KBM-7 (cell line): Measurements from ENCODE around the gene COX11.
A peak's percentile ranks its signal among the peaks of the same experiment; 100 is the strongest.

Experiments used
- DNase-seq: peaks from one replicate; pipeline ENCODE4 v3.0.0-alpha.2; 2015
- in situ Hi-C: fragments of 300-500 bp; cut with MboI; formaldehyde crosslinking; loops from 2 replicates; pipeline ENCODE4 v1.14.3; 2020; ENCODE audit warnings: low sequenced_read_pairs, low pct_unique_long_range_greater_than_20kb, mixed read lengths

Gene COX11

DNA sequence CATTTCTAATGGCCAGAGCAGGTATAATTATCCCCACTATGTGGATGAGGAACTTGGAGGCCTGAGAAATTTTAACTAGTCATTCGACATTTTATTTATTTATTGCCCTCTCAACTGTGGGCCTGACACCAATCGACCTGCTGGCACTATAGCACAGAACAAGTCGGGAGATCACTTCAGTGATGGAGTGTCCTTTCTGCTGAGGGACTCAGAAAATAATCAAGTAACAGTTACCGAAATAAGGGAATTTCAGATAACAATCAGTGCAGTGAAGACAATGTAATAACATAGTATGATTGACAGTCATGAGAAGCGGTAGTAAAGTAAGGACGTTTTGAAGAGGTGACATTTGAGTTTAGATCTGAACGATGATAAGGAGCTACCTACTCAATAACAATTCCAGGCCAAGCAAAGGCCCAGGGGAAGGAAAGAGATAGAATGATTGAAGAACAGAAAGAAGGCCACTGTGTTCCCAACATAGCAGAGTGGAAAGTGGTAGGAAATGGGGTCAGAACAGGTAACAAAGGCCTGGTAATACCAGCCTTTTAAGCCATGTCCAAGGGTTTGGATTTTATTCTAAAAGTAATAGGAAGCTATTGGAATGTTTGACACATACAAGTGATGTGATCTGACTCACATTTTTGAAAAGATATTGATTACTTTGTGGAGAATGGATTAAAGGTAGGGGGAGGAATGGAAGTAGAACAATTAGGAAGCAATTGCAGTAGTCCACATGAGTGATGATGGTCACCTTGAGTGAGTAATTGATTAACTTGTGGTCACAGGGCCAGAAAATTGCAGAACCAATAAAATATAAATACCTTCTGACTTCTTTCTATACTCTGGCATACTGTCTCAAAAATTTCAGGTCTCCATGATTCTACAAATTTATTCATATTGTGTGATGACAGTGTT, 1.5 kb upstream of the COX11 start:
- in situ Hi-C loops = no loop called here
- DNase-seq = peak; percentile 18

- DNase-seq = no peak
- in situ Hi-C loops = no loop called here
Observed at GRCh38 chr17:54968988-54969332, 506 bp upstream of the COX11 start.

GRCh38 chr17:54967621-54968261, 713 bp downstream of the COX11 start:
- peak; percentile 73 for DNase-seq
- in situ Hi-C loops = no loop called here

DNA sequence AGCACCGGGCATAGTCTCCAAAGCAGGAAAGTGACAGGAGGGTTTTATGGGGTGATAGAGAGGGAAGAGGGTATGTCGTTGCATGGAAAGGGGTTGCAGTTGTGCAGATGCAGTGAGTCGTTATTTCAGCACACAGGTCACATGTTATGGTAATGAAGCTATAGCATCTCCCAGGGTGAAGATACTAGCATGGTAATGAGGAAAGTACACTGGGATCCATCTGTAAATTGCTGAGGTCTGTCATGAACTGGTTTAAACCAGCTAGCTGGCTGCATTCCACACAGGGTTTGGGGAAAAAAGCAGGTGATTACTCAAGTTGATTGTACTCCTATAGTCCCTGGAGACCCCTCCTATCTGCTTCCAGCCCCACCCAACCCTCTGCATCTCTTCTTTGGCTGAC, 11.7 kb downstream of the COX11 start:
- in situ Hi-C loops = no loop called here

DNA sequence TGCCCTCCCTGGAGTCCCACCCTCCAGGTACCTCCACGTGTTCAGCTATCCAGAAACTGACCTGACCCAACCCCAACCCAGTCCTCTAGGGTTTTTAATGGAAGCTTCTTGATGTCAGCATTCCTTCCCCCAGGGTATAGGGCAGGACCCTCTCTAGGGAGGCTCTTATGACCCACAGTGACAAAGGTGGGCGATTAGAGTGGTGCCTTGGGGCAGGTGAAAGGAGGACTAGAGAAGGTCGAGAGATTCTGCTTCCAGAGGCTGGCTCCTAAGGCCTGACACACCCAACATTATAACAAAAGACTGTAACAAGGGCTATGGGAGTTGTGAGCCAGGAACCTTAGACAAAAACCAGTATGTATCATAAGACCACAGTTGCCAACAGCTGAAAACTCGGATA, 17.2 kb downstream of the COX11 start:
- DNase-seq = no peak
- in situ Hi-C loops = no loop called here

More for the DNA sequence above, 11.7 kb downstream of the COX11 start:
- no peak for DNase-seq

GRCh38 chr17:54950116-54950515, 18.3 kb downstream of the COX11 start:
- in situ Hi-C loops = no loop called here
- DNase-seq = no peak

- in situ Hi-C loops = no loop called here
- DNase-seq = peak; percentile 56
Observed at GRCh38 chr17:54948380-54948779, 20.1 kb downstream of the COX11 start.

GRCh38 chr17:54947396-54947795, 21.1 kb downstream of the COX11 start:
- in situ Hi-C loops = no loop called here
- DNase-seq = peak; percentile 26

- in situ Hi-C loops = no loop called here
- DNase-seq = no peak
Observed at GRCh38 chr17:54945671-54946070, 22.8 kb downstream of the COX11 start.

- in situ Hi-C loops = no loop called here
- no peak for DNase-seq
Observed at GRCh38 chr17:54945231-54945630, 23.2 kb downstream of the COX11 start.

- in situ Hi-C loops = no loop called here
- DNase-seq = peak; percentile 26
Observed at GRCh38 chr17:54944796-54945195, 23.7 kb downstream of the COX11 start.

DNA sequence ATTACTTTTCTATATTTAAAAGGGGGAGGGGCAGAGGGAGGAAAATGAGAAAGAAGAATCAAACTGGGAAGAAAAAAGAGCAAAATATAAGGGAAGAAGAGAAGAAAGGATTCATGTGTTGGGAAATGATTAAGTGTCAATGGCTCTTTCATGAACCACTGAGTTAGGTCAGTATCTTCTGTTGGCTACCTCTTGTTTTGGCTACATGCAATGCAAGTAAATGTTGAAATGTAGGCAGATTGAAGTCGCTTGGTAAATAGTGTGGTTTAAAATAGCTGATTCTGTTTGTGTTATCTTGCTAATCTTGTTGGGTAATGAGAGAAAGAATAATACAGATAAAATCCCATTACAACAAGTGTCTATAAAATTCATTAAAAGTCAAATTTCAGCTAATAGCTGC, 27.2 kb downstream of the COX11 start:
- no peak for DNase-seq
- in situ Hi-C loops = no loop called here

DNA sequence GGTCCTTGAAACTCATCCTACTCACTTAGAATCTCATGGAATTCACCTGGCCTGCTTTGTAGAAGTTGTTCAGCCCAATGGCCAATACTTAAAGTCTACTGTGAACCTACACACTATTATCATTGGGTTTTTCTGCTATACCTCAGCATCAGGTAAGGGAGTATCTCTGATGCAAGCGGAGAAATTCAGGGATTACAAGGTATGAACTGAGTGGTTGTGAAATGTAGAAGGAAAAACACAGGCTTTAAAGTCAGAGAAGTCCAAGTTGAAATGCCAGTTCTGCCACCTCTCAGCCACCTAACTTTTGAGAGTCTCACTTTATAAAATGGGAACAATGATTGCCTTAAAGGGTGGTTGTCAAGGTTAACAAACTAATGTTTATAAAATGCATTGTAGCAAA, 31.0 kb downstream of the COX11 start:
- in situ Hi-C loops = no loop called here
- no peak for DNase-seq

- DNase-seq = no peak
- in situ Hi-C loops = no loop called here
Observed at GRCh38 chr17:54937018-54937417, 31.4 kb downstream of the COX11 start.

- in situ Hi-C loops = no loop called here
- DNase-seq = no peak
Observed at GRCh38 chr17:54935471-54935870, 33.0 kb downstream of the COX11 start.

DNA sequence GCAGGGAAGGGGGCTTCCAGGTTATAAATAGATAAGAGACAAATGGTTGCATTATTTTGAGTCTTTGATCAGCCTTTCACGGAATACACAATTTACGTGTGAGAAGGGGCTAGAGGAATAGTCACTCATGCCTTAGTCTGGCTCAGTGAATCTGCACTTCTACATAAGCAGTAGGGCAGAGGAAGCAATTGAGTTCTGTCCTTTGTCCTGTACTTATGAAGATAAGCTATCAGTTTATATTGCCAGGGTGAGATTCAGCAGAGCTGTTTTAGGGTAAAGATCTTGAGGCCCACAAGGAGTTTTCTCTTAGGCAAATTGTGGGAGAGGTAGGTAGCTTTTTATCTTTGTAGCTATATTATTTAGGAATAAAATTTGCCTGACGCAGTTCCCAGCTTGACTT, 34.5 kb downstream of the COX11 start:
- no peak for DNase-seq
- in situ Hi-C loops = no loop called here

GRCh38 chr17:54932711-54933110, 35.7 kb downstream of the COX11 start:
- in situ Hi-C loops = no loop called here
- DNase-seq = no peak

DNA sequence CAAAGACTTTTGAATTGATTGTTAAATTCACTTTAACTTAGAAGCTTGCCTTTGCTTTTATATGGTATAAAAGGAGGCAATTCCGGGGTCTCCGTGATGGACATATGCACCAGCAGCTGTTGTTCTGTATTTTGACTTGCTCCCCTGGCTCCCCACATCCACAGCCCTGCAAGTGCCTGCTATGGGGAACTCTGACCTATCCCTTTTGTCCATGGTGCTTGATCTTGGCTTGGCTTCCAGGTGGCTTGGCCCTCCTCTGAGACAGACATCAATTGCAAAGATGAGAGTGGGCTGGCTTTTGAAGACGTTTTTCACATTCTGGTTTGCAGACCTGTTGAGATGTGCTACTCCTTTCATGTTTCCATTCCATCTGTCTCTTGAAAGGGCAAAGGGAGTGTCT, 40.9 kb downstream of the COX11 start:
- no peak for DNase-seq
- in situ Hi-C loops = no loop called here

DNA sequence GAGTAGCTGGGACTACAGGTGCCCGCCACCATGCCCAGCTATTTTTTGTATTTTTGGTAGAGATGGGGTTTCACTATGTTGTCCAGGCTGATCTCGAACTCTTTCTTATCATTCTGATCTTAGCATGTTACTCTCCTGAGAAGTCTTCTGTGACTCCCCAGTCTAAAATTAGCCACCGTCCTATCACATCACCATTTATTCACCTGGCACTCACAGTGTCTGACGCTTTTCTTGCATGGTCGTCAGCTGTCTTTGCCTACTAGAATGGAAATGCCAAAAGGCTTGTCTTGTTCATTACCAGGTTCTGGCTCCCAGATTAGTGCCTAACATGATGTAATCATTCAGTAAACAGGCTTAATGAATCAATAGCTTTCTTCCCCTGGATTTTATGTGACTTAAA, 44.0 kb downstream of the COX11 start:
- in situ Hi-C loops = no loop called here
- DNase-seq = no peak

DNA sequence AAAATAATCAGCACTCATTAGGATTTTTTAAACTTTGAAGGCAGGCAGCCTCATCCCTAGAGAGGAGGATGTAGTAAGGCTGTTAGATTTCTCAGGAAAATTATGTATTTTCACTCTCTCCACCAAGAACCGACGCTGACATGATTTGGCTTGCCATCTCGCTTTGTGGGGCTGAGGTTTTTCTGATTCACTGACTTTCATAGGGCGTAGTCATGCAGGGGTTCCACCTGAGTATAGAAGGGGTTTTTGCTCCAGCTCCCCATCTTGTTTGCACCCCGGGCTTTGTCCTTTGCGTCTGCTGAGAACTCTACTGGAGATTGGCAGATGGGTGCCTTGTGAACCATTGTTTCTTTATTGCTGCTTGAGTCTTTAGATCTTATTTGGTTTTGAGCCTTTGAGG, 47.6 kb downstream of the COX11 start:
- DNase-seq = no peak
- in situ Hi-C loops = no loop called here

DNA sequence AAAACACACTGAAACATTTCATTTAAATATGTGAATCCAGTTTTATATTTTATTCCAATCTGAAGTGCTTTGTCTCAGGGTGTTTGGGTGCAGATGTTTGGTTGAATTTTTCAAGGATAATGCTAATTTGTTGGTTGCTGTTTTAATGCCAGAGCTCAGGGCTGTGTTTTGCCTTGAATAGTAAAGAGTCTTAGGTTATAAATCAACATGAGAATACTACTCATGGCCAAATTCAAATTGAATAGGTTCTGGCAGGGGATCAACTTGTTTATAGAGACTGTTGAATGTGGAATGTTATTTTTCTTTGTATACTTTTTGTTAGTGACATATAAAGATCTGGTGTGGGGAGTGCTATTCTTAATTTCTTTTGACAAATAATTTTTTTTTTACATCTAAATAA, 49.0 kb downstream of the COX11 start:
- DNase-seq = no peak
- in situ Hi-C loops = no loop called here
